NCI-H345 treated with DMSO at 0.1 percent for 48 hours (cell line): ENCODE data around the gene UBE2U.
A peak's percentile ranks its signal among the peaks of the same experiment; 100 is the strongest.
"Not testable (repeated sequence)": the region's sequence is repeated elsewhere in the genome, so short reads cannot be mapped to it uniquely, and the experiment has no call there.

Experiments used
- DNase-seq: peaks from one replicate; lab custom pipeline; 2025; ENCODE audit not compliant: unreplicated experiment; lab: John Stamatoyannopoulos, UW

The UBE2U gene

DNA sequence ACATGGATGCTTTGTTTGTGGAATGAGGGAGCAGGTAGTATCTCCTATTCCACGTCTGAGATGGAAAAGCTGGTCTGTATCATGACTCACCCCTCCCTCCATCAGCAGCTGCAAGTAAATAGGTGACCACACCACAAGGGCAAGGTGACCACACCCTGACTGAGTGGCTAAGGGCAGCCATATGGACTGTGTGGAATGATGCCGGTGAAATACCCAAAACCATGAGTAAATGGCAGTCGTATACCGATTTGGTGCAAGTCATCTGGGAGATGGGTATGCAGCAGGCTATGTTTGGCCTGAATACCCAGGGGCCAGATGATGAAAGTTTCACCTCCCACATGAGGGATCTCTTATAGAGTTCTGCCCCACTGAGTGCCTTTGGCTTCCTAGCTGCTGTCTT lies 15.8 kb upstream of the UBE2U start:
- no peak for DNase-seq

DNA sequence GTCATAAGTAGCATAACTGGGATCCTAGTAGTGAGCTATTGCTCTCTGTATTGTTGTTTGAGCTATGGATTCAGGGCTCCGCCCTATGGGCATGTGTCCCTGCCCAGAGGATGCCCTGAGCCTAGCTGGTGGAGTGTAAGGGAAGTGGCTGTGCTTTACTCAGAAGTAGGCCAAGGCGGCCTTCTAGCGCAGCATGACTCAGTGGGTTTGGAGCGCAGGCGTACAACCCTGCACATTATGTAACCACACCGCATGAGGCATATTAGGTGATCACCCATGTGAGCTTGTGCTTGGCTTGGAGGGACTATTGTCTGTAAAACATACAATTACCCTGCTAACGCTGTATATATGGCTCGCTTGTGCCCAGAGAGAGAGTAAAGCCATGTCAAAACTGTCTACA lies 11.1 kb upstream of the UBE2U start:
- no peak for DNase-seq

DNA sequence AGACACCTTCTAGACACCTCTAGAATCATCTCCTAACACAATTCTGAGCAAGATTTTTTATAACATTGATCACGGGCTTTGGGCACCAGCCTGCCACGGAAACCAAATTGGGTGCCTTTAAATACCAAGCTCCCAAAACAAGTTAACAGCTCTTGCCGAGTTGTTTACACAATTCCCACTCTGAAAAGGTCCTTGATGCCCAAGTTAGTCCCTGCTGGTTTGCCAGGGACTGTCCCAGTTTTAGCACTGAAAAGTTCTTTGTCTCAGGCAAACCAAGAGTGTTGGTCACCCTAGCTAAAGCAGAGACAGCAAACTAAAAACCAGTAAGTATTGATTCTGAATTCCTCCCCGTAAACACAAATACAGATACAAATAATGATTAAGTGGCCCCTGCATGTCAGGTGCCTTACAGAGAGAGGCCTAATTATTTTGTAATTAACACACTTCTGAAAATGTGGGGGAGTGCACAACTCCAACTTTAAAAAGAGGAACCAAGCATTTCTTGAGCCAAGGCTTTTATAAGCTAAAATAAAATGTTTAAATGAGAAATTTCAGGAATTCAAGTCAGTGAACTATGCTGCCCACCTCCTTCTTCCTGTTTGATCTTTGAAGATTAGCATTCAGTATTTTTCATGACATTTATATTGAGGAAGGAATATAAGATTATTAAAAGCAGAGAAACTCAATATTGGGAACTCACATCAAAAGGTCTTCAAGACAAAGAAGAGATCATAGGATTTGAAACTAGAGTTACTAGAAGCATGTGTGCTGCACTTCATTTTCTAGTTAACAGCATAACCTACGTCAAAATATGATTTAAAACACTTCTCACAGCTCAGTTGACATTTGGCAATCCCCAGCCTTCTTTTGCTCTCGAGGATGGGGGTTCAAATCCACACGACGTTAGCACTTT lies 9.0 kb upstream of the UBE2U start:
- no peak for DNase-seq

DNA sequence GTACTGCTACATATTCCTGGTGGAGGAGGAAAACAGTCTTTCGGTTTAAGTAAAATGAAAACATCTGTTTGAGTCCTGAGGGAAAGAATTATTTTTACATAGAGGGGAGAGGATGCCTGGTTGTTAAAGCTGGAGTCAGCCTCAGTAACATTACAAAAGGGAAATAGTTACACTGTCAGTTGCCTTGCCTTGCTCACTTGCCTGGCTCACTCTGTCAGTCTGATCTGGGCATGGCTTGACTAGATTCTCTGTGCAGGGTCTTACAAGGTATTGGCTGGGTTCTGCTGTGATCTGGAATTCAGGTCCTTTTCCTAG lies 8.4 kb upstream of the UBE2U start:
- DNase-seq: no peak

DNA sequence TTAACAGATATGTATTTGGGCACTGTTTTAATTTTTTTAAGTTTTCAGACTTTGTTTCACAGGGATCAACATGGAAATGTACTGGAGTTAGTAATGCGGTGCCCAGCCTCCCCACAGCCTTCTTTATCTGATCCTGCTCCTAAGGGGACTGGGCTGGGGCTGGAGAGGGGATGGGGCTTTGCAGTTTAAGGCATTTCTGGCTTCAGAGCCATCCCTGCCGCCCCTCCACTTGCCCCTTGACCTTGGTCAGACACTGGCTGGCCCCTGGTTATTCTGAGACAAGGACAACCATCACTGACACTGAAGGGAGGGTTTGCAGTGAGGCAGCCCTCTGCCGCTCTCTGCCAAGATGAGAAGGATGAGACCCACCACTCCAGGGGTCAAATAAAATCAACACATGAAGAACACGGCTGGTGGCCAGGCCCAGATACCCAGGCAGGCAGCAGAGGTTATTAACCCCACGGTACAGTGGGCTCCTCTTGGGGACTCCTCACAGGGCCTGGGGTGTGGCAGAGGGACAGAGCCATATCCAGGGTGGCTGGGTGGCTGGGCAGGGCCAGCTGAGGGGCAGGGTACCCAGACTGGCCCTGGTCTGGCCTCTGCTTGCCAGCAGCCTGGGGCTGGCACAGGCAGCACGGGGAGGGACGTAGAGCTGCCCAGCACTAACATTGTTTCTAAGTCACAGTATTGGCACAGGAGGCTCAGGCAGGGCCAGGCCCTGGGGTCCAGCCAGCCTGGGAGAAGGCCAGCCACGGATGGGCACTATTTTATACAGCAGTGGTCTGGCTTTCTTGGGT lies 7.2 kb upstream of the UBE2U start:
- DNase-seq: no peak

DNA sequence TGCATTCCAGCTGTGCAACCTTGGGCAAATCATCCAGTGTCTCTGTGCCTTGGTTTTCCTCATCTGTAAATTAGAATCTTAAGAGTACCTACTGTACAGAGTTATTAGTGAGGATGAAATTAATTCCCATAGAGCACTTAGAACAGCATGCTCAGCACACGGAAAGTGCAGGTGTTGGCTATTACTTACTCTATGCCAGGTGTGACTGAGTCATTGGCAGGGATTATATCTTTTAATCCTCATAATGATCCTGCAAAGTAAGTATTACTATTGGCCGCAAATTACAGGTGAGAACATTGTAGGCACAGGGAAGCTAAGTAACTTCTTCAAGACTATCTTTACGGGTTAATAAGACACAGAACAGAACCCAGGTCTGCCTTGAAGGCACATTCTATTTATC lies 6.3 kb upstream of the UBE2U start:
- no peak for DNase-seq

DNA sequence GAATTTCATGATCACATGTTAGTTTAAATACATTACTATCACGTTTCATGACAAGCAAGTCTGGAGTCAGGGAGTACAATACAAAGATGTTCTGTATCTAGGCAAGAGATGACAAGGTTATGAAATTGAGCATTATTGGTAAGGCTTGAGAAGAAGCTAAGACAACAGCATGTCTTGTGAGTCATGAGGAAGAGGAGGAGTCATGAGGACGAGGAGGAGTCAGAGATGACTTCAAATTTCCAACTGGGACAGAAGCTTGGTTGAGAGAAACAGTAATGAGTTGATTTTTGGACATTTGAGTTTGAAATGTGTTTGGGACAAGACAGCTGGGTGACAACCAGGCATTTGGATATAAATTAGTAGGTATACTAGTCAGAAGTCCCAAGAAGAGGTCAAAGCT lies 4.3 kb upstream of the UBE2U start:
- DNase-seq: no peak

DNA sequence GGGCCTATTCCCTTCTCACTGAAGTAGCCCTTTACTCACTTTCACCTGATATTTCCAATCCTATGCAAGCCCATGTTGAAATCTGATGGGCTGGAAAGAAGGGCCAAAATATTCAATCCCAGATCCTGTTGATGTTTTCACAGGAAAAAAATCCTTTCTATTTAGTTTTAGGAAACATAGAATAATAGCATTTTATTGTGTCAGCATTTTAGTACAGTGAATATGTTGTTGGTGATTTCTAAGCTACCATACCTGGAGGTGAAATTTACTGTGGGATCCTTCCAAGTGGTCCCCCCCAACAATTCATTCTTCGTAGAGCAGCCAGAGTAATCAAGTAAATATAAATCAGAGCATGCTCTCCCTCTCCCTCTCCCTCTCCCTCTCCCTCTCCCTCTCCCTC lies 3.4 kb upstream of the UBE2U start:
- no peak for DNase-seq

DNA sequence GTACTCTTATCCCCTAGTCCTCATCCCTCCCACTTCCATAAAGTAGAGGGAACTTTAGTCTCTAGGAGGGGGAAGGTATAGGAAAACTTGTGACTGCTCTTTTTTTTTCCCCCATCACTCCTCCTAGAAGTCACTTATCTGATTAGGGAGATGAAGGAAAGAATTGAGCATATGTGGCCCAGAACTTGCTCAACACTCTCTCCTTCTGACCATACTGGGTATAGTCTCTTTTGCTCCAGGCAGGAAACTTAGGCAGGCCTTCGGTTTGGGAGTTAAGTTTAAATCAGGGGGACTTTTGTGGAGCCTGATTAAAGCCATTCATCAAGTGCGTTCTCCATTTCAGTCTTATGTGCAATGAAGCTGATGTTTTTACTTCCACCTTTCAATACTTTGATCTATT lies 5.8 kb downstream of the UBE2U start:
- DNase-seq: no peak

DNA sequence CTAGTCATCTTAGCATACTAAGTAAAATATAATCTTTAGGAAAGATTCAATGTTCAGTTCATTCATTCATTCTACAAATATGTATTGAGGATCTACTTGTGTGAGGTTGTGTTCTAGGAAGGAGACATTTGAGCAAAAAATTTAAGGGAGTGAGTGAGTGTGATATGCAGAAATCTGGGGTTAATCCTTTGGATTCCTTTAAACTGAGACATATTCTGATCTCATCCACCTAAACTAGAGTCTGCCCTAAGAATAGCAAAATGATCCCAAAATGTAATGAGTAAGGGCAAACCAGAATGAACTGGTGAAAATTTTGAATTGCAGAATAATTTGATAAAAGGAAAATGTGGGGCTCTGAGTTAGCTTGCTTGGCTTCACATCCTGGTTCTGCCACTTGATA lies 8.6 kb downstream of the UBE2U start:
- DNase-seq: no peak

DNA sequence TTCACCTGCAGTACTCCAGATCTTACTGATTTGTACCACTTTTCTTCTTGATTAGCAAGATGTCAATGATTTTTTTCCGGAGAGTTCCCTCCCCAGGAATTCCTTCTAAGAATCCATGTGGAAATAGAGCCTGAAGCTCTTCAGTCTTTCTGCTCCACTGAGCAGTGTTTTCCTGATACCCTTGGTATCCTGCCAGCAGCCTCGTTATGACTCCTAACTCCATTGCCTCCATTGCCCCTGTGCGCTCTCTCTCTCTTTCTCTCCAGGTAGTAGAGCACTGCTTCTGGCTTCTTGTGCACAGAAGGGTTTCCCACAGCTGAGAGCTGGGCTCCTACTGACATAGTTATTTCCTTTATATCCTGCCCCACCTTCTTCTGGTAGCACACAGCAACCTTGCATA lies 12.2 kb downstream of the UBE2U start:
- no peak for DNase-seq

DNA sequence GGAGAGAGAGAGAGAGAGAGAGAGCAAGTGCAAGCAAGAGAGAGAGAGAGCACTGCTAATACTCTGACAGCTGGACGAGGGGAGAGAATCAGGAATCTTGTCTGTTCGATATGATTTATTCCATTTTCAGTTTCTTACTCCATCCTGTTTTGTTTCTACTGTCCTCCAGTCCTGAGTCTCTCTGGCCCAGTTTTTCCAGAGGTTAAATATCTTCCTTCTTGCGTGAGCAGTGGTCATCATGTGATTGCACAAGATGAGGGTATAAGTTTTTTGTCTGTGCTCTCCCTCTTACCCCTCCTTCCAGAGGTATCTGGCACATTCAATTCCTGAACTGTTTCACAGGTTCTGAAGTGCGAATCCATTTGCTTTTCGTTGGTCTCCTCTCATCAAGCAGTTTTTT lies 16.8 kb downstream of the UBE2U start:
- DNase-seq: no peak

DNA sequence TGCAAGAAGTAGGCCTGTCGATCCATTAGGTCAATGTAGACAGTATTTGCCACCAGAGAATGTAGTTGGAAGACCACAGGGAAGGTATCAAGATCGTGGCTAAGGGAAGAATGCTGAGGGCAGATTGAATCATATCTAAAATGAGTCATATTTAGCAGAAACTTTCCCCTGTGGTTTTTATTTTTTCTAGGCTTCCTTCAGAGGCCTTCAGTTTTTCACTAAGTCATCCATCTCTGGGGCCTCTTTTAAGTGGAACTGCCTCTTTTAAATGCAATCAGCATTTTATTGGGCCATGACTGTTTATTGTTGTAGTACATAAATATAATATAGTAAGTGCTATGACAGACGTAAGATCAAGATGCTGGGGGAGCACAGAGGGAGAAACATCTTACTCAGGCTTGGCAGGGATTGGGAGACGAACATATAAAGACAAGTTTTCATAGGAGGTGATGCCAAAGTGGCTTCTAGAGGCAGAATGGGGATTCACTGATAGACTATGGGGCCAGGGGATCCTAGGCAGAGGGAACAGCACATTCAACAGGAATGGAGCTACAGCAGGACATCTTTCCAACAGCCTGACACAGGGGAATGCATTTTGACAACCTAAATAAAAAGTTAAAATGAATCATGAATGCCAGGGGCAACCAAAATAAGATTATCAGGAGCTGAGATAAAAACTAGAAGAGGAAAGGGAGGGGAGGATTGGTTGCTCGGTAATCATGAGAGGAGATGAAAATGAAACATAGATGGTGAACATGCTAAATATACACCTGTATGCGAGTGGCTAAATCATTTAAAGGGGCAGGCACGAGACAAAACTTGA lies 20.1 kb downstream of the UBE2U start:
- no peak for DNase-seq

DNA sequence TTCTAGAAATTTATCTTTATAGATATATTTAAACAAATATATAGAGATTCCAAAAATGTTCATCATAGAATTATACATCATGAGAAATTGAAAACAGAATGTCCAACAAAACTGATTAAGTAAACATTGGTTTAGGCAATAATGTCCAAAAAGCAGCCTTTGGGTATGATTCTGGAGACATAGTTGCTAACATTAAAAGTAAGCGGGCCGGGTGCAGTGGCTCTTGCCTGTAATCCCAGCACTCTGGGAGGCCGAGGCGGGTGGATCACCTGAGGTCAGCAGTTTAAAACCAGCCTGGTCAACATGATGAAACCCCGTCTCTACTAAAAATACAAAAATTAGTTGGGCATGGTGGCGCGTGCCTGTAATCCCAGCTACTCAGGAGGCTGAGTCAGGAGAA lies 20.8 kb downstream of the UBE2U start:
- DNase-seq: not testable (repeated sequence)

DNA sequence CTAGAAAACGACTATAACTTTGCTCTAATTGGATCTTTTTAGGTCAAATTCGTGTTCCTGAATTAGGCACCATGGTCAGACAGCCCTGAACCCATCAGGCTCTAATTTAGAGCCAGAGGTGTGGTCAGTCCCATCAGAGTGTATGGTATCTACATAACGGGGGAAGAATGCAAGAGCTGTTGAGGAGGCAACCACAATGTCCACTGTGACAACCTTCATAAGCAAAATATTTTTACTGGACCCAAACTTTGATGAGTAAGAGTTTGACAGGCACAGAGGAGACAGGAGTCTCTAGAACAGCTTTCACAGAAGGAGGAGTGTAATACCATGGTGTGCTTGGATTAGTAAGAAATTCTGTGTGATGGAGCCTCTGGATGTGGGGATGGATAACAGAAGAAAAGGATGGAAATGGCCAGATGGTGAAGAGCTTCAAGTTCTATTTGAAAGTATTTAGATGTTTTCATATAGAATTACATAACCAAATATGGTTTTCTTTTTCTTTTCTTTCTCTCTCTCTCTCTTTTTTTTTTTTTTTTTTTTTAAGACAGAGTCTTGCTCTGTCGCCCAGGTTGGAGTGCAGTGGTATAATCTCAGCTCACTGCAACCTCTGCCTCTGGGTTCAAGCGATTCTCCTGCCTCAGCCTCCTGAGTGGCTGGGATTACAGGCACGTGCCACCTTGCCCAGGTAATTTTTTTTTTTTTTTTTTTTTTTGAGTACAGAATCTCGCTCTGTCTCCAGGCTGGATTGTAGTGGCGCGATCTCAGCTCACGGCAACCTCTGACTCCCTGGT lies 24.9 kb downstream of the UBE2U start:
- no peak for DNase-seq

DNA sequence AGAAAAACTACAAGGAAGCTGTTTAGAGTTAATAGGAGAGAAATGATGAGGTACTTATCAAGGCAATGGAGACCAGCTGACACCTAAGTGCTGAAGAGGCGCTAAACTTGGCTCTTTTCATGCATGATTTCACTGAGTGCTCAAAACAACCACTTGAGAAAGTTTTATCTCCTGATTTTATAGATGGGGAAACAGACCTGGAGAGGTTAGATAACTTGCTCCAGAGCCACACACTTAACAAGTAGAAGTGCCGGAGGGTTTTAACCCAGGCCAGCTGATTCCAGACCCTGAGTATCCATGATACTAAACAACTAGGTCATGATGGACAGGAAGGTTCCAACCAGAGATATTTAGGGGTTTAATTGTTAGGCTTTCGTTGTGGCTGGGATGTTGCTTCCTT lies 25.9 kb downstream of the UBE2U start:
- peak; percentile 84 for DNase-seq

DNA sequence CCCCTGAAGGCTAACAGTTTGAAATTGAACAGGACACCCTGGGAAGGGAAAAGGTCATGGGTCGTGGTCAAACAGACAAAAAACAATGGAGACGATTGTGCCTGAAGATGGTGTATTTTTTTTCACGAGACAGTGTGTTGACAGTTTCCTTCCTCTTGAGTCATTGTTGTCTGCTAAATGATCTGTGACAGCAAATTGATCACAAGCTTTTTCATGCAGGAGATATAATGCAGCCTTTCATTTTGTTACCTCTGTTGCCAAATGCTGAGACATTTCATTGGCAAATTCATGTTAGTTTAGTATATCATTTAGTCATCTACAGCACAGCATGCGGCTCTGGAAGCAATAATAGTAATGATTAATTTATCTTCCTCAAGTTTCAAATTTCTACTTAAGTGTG lies 27.7 kb downstream of the UBE2U start:
- DNase-seq: peak; percentile 93

DNA sequence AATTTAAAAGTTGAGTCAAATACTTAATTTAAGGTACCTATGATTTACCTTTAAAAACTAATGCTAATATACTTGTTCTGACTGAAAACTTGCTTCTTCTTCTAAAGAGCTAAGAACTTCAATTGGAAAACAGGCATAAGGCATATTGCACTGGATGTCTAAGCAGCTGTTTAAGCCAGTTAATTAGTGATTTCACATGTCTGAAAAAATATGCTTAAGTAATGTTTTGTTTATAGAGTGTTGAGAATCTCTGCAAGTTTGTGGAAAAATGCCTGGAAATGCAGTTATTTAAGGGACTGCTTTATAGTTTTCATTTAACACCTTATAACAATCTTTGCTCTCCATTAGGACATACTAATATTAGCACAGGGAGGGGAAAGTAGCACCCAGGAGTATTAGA lies 28.2 kb downstream of the UBE2U start:
- no peak for DNase-seq

DNA sequence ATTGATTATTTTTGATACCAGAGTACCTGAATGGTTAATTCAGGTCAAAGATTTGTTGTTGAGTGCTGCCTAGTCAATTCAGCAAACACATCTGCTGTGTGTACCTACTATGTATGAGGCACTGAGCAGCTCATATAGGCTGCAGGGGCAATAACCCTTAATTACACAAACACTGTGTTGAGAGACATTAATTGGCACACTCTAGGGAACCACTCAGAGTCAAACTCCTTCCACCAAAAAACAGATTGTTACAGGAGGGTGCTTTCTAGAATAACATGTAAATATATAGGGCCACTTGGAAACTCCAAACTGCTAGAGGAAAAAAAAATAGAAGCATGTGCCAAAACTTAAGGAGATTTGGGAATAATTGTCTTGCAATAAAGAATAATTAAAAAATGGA lies 31.3 kb downstream of the UBE2U start:
- no peak for DNase-seq

DNA sequence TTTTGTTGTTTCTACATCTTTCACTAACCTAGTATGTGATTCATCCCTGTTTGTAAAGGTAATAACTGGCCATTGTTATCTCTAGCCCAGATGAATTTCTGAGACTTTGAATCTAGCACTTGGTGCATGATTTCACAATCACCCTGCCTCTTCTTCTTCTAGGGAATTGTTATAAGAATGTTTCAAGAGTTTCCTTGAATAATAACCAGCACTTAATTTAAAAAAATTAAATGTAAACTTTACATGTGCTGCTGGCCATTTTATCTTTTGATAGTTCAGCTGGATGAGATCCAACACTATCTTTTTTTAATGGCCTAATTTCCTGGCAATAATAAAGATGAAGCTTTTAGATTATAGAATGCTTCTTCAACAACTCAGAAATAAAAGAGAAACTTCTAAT lies 31.8 kb downstream of the UBE2U start:
- no peak for DNase-seq

DNA sequence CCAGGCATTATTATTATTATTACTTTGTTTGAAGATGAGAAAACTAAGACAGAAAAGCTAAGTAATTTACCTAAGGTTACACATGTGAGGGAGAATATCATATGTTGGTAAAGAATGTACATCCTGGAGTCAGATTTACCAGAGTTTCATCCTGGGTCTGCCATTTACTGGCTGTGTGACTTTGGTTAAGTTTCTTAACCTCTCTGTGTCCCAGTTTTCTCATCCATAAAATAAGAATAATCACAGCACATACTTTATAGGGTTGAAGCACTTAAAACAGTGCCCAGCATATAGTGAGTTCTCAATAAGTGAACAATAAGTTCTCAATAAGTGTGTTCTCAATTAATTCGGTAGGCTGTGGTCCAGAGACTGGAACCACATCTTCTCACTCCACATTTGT lies 32.5 kb downstream of the UBE2U start:
- DNase-seq: no peak
